Medulla oblongata (tissue), 1 donor: ENCODE results near the gene APP.
A peak's percentile ranks its signal among the peaks of the same experiment; 100 is the strongest.
"Not testable (repeated sequence)": the region's sequence is repeated elsewhere in the genome, so short reads cannot be mapped to it uniquely, and the experiment has no call there.

Experiments
- DNase-seq: peaks from one replicate; pipeline ENCODE4 v3.0.0-alpha.2; 2015; ENCODE audit errors: extremely low spot score

APP gene

GRCh38 chr21:26164311-26164710 is 6.3 kb downstream of the APP start:
- DNase-seq, result no peak

- no peak for DNase-seq
Observed at GRCh38 chr21:26162081-26162480, 8.5 kb downstream of the APP start.

GRCh38 chr21:26159869-26160268 is 10.7 kb downstream of the APP start:
- no peak for DNase-seq

- peak; percentile 28 for DNase-seq
Observed at GRCh38 chr21:26157801-26158200, 12.8 kb downstream of the APP start.

- no peak for DNase-seq
Observed at GRCh38 chr21:26154753-26155152, 15.8 kb downstream of the APP start.

DNA sequence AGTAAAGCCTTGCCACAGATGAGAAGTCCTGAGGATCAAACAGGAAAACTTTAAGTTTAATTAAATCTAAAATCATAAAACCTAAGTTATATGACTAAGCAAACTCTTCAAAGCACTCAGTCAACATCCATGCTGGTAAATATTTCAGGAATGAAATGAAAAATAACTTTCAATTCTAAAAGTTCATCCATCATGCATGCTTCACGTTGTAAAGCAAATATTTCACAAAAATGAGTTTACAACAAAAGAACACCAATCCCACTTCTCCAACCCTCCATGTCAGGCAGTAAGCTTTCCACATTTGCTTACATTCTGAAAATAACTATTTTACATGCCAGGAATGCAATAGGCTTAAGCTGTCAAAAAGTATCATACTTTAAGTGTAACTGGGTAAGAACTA is 16.8 kb downstream of the APP start:
- DNase-seq, result no peak

- DNase-seq, result no peak
Observed at GRCh38 chr21:26148840-26149354, 21.7 kb downstream of the APP start.

GRCh38 chr21:26148071-26148839 is 22.3 kb downstream of the APP start:
- DNase-seq, result no peak

GRCh38 chr21:26147535-26147934 is 23.0 kb downstream of the APP start:
- no peak for DNase-seq

GRCh38 chr21:26146681-26147080 is 23.9 kb downstream of the APP start:
- DNase-seq, result no peak

DNA sequence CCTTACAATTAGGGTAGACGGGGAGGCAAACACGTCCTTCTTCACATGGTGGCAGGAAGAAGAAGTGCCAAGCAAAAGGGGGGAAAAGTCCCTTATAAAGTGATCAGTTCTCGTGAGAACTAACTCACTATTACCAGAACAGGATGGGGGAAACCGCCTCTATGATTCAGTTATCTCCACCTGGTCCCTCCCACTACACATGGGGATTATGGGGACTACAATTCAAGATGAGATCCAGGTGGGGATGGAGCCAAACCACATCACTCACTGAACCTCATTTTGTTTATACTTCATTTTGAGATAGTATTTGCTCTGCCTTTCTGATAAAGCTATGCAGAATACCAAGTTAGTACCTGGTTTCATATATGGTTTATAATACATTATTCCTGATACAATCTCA is 26.5 kb downstream of the APP start:
- DNase-seq, result no peak

DNA sequence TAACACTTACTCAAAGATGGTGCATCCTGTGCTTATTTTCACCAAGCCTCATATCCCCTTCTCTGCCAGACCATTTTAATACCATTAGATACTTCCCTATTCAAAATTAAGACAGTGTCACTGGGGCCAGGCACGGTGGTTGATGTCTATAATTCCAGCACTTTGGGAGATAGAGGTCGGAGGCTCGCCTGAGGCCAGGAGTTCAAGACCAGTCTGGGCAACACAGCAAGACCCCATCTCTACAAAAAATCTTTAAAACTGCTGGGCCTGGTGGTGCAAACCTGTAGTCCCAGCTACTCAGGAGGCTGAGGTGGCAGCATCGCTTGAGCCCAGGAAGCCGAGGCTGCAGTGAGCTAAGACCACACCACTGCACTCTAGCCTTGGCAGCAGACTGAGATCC is 28.2 kb downstream of the APP start:
- no peak for DNase-seq

DNA sequence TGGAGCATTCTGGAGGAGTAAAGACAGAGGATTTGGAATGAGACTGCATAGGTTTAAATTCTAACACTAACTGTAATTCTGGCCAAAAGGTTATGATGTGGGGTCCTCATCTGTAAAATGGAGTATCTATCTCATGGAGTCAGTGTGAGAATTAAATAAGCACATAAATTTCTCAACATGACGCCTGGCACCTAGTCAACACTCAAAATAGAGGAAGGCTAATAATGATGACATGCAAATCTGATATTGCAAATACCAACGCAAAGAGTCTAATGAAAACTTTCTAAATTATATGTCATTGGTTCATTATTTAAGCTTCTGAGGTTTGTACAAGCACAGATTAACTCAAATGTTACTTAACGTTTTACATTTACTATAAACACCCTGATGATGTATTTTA is 29.6 kb downstream of the APP start:
- DNase-seq, result no peak

DNA sequence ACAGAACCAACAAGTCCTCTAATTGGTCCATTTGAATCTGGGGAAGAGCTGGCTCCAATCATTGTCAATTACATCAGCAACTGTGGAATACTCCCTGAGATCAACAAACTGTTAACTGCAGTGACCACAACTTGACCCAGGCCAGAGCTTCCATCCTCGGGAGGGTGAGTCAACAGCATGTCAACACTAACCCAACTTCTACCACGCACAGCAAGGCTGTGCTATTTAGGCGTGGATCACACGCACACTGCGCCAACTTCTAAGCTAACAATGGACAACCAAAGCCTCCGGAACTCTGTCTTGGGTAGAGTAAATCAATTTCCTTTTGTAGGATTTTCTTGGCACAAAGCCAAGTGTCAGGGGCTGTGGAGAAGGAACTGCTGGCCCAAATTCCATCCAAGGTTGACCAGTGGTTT is 30.4 kb downstream of the APP start:
- DNase-seq, result peak; percentile 39

DNA sequence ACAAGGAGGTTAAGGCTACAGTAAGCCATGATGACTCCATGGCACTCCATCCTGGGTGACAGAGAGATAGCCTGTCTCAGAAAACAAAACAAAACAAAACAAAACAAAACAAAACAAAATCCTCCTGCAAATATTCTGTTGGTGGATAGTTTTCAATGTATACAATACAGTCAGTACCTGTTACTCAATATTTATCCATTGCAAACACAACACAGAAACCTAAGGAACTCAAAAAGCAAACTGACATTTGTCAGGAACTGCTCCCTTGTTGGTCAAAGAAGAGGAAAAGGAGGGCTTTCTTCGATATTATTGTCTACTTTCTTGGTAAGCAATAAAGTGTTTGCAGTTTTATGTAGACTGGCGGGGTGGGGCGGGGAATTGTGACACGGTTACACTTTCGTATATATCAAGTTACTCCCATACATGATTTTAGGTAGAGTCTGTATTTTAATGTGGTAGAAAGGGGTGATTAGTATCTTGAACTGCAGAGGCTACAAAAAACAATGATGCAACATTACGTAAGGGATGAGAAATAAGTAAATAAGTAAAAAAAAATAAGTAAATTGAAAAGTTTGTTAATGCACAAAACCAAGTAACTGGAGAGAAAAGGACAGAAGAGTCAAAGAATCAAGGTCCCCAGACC is 31.8 kb downstream of the APP start:
- no peak for DNase-seq

- DNase-seq, result no peak
Observed at GRCh38 chr21:26137379-26138060, 33.0 kb downstream of the APP start.

DNA sequence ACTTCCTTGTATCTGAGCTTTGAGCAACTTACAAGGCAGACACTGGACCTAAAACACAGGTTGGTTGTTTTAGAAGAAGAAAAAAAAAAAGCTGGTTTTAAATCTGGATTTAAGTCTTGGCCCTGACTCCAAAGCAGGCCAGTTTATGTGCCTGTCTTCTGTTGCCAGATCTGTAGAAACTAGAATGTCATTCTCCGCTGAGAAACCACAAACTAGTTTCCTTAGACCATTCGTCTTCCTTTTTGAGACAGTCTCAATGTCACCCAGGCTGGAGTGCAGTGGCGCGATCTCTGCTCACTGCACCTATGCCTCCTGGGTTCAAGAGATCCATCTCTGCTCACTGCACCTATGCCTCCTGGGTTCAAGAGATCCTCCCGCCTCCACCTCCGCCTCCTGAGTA is 33.9 kb downstream of the APP start:
- no peak for DNase-seq

DNA sequence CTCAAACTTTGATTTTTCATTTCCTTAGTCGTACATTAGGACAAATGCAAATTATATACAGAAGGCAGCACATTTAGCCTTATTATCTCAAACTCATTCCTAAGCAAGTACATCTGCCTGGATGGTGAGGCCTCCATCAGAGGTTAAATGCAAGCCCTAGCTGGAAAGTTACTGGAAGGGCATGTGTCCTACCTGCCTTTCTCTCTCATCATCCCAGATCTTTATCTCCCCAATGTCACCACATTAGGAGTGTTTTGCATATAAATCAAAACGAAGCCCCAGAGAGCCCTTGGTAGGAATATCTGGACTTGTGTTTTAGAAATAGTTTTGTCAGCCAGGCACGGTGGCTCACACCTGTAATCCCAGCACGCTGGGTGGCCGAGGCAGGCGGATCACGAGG is 35.0 kb downstream of the APP start:
- no peak for DNase-seq

- DNase-seq, result no peak
Observed at GRCh38 chr21:26131554-26131953, 39.0 kb downstream of the APP start.

DNA sequence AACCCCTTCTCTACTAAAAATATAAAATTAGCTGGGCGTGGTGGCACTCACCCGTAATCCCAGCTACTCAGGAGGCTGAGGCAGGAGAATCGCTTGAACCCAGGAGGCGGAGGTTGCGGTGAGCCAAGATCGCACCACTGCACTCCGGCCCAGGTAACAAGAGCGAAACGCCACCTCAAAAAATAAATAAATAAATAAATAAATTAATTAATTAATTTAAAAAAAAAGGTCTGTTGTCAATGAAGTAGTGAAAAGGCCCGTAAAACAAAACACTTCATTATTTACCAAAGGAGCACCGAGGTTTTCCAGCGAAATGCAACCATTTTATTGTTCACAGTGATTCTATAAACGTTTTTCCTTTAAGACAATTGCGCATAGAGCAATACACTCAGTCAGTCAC is 39.5 kb downstream of the APP start:
- DNase-seq, result not testable (repeated sequence)

GRCh38 chr21:26130249-26130881 is 40.2 kb downstream of the APP start:
- no peak for DNase-seq

GRCh38 chr21:26127918-26128317 is 42.7 kb downstream of the APP start:
- peak; percentile 46 for DNase-seq
